ENCODE results near the gene REL. TPM values are rescaled to one million over a fixed set of nuclear protein-coding genes. Genes with fewer than 3 reads are reported as not detected.
"Not testable (repeated sequence)": the region's sequence is repeated elsewhere in the genome, so short reads cannot be mapped to it uniquely, and the experiment has no call there.

Gene REL
- total RNA-seq, 1 experiment from 2014 or later: 6.2 TPM

DNA sequence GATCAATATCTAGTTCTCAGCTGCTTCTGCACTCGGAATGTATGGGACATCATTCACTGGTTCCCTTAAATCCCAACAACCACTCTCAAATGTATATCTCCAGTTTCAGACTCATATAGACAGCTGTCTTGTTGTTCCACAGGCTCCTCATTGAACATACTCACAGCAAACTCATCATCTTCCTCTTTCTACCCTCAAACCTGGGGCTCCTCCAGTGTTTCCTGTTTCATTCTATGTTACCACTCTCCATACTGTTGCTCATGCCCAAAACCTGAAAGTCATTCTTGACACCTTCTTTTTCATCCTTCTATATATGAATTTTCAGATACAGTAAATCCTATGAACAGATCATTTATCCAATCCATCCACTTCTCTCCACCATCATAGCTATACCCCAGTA lies 18.7 kb upstream of the REL start:
- Histone ChIP-seq H3K23me2 (ENCODE audit: insufficient read length, low read depth, low read length, poor library complexity, severe bottlenecking) (no peaks in the 10 kb centered on the region), H4K5ac (ENCODE audit: insufficient read length, low read depth, low read length) (no peak overlapping the region), H4K91ac (ENCODE audit: insufficient read length, low read depth, low read length) (no peak overlapping the region), H3K9ac (ENCODE audit: extremely low read depth, insufficient read length, low read length) (no peak overlapping the region), H2AK5ac (ENCODE audit: insufficient read length, low read length) (no peak overlapping the region), H2BK5ac (ENCODE audit: insufficient read length, low read length) (no peak overlapping the region), H3K14ac (ENCODE audit: insufficient read depth, low read length) (no peak overlapping the region), H3K4me2 (ENCODE audit: insufficient read depth, insufficient read length, low read length) (no peak overlapping the region), H3K23ac (ENCODE audit: insufficient read length, low read depth, low read length) (no peak overlapping the region), H2BK120ac (ENCODE audit: low read depth, low read length, poor library complexity, severe bottlenecking) (no peak overlapping the region), H3K27ac (ENCODE audit: insufficient read length, low read depth, low read length) (no peak overlapping the region), H2BK15ac (ENCODE audit: low read depth, low read length) (no peak overlapping the region), H3K4ac (ENCODE audit: low read depth, low read length) (no peak overlapping the region), H3T11ph (ENCODE audit: low read length) (no peak overlapping the region), H4K8ac (replicated peaks; ENCODE audit: insufficient read length, low read depth, low read length) (no peak overlapping the region), H2AFZ (ENCODE audit: low read length) (no peak overlapping the region), H3K56ac (ENCODE audit: insufficient read length, low read depth, low read length) (no peak overlapping the region), H4K20me1 (ENCODE audit: control insufficient read depth, insufficient read depth, insufficient read length) (no peaks in the 10 kb centered on the region), H3K4me1 (ENCODE audit: insufficient read depth, low read length) (no peaks in the 10 kb centered on the region), H2BK20ac (ENCODE audit: low read depth, low read length, poor library complexity, severe bottlenecking) (no peak overlapping the region), H3K27me3 (ENCODE audit: insufficient read depth, low read length) (no peaks in the 10 kb centered on the region), H3K9me3 (ENCODE audit: control insufficient read depth, low read depth, low read length) (no peaks in the 10 kb centered on the region), H3K18ac (ENCODE audit: insufficient read length, low read depth, low read length) (no peak overlapping the region), H2BK12ac (ENCODE audit: insufficient read length, low read depth, low read length) (no peak overlapping the region), H3K79me1 (ENCODE audit: insufficient read depth, low read depth, low read length, poor library complexity, severe bottlenecking) (no peaks in the 10 kb centered on the region), H3K79me2 (ENCODE audit: insufficient read depth, low read length) (no peaks in the 10 kb centered on the region)
- Mint-ChIP-seq H3K36me3 (ENCODE audit: insufficient read depth in 1 of 3, low read depth in 3 of 3) (no peaks in the 10 kb centered on the region), H3K27ac (no peak overlapping the region), H3K4me3 (no peak overlapping the region), H3K4me1 (no peaks in the 10 kb centered on the region), H3K9me3 (peaks cover 0 to 5% of the 10 kb centered on the region in 2 experiments; a peak in 3 of 5 replicates), H3K27me3 (ENCODE audit: low read depth) (peaks cover 14% of the 10 kb centered on the region)
- DNase-seq: no peak
- no peak for TF ChIP-seq CTCF (conservative IDR thresholded peaks at IDR 0.05)
- WGBS (ENCODE audit: extremely low coverage, insufficient read length, low lambda C conversion rate): no CpG with 5 or more reads among the region's 1 CpG

DNA sequence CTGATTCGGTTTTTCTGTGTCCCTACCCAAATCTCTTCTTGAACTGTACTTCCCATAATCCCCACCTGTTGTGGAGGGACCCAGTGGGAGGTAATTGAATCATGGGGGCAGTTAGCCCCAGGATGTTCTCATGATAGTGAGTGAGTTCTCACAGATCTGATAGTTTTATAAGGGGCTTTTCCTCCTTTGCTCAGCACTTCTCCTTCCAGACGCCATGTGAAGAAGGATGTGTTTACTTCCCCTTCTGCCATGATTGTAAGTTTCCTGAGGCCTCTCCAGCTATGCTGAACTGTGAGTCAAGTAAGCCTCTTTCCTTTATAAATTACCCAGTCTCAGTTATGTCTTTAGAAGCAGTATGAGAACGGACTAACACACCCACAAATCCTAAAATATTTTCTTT lies 16.0 kb upstream of the REL start:
- not testable (repeated sequence) for H2BK20ac ChIP-seq (ENCODE audit: low read depth, low read length, poor library complexity, severe bottlenecking); H2AK5ac ChIP-seq (ENCODE audit: insufficient read length, low read length); H3K4me1 ChIP-seq (ENCODE audit: insufficient read depth, low read length); H3K27me3 ChIP-seq (ENCODE audit: insufficient read depth, low read length); H3K23ac ChIP-seq (ENCODE audit: insufficient read length, low read depth, low read length); H3K4ac ChIP-seq (ENCODE audit: low read depth, low read length); H3K56ac ChIP-seq (ENCODE audit: insufficient read length, low read depth, low read length); H3K9me3 ChIP-seq (ENCODE audit: control insufficient read depth, low read depth, low read length); H3K4me2 ChIP-seq (ENCODE audit: insufficient read depth, insufficient read length, low read length); H3K79me2 ChIP-seq (ENCODE audit: insufficient read depth, low read length); H2AFZ ChIP-seq (ENCODE audit: low read length); H2BK120ac ChIP-seq (ENCODE audit: low read depth, low read length, poor library complexity, severe bottlenecking); H3K18ac ChIP-seq (ENCODE audit: insufficient read length, low read depth, low read length); H4K5ac ChIP-seq (ENCODE audit: insufficient read length, low read depth, low read length); H2BK12ac ChIP-seq (ENCODE audit: insufficient read length, low read depth, low read length); H3K9ac ChIP-seq (ENCODE audit: extremely low read depth, insufficient read length, low read length); H3K4me3 Mint-ChIP-seq; H3T11ph ChIP-seq (ENCODE audit: low read length); DNase-seq; H3K4me1 Mint-ChIP-seq; H3K14ac ChIP-seq (ENCODE audit: insufficient read depth, low read length); H2BK15ac ChIP-seq (ENCODE audit: low read depth, low read length); H4K8ac ChIP-seq (replicated peaks; ENCODE audit: insufficient read length, low read depth, low read length); H3K9me3 Mint-ChIP-seq; H3K27ac Mint-ChIP-seq; H2BK5ac ChIP-seq (ENCODE audit: insufficient read length, low read length); H3K23me2 ChIP-seq (ENCODE audit: insufficient read length, low read depth, low read length, poor library complexity, severe bottlenecking); H3K79me1 ChIP-seq (ENCODE audit: insufficient read depth, low read depth, low read length, poor library complexity, severe bottlenecking); H4K20me1 ChIP-seq (ENCODE audit: control insufficient read depth, insufficient read depth, insufficient read length); H4K91ac ChIP-seq (ENCODE audit: insufficient read length, low read depth, low read length); H3K36me3 Mint-ChIP-seq (ENCODE audit: insufficient read depth in 1 of 3, low read depth in 3 of 3); H3K27ac ChIP-seq (ENCODE audit: insufficient read length, low read depth, low read length)
- H3K27me3 Mint-ChIP-seq (ENCODE audit: low read depth): peaks cover 12% of the 10 kb centered on the region
- WGBS (ENCODE audit: extremely low coverage, insufficient read length, low lambda C conversion rate): no CpG with 5 or more reads among the region's 3 CpGs
